Bronchial epithelial cell (primary cell): ENCODE data around the gene SPART. TPM values are rescaled to one million over a fixed set of nuclear protein-coding genes. Genes with fewer than 3 reads are reported as not detected.

Source experiments
- DNase-seq: peaks from one replicate; pipeline ENCODE4 v3.0.0-alpha.2; 2010; ENCODE audit warnings: low read depth
- FAIRE-seq: peaks from 2 replicates; lab custom pipeline; 2011; peaks lifted over from hg19 to GRCh38; lab: Jason Lieb, UNC
- H3K27me3 ChIP-seq: 2 replicates; pipeline ENCODE4 v1.5.1; 2011; ENCODE audit warnings: low read length; ENCODE audit not compliant: control insufficient read depth, insufficient read depth
- H3K36me3 ChIP-seq: 2 replicates; pipeline ENCODE4 v1.5.1; 2011; ENCODE audit warnings: low read length; ENCODE audit not compliant: control insufficient read depth, insufficient read depth
- H3K4me3 ChIP-seq: 2 replicates; pipeline ENCODE4 v1.5.1; 2011; ENCODE audit warnings: mild to moderate bottlenecking, low read depth, low read length, control low read depth
- CTCF ChIP-seq: IDR thresholded peaks from 2 replicates; pipeline ENCODE4 v1.5.1; 2011; ENCODE audit warnings: mild to moderate bottlenecking, moderate library complexity, low read length, control low read depth, inconsistent platforms; ENCODE audit not compliant: insufficient read depth, severe bottlenecking
- total RNA-seq: library from RNA; depleted of rRNA; stranded (reverse); fragments of >200 nt; gene quantifications from 2 replicates; pipeline ENCODE4 v1.2.1, GENCODE V29; 2014

Gene SPART
- total RNA-seq, 1 donor from 2014 or later: 62.1 TPM

- FAIRE-seq (no peak), DNase-seq (no peak)
- TF ChIP-seq CTCF: no peak
- Histone ChIP-seq H3K27me3 (no peaks in the 10 kb centered on the region), H3K4me3 (no peak overlapping the region), H3K36me3 (no peaks in the 10 kb centered on the region)
Measured at GRCh38 chr13:36293497-36293896, 52.7 kb downstream of the SPART start.

GRCh38 chr13:36288794-36289391, 57.3 kb downstream of the SPART start:
- no peak for TF ChIP-seq CTCF
- Histone ChIP-seq H3K27me3 (peaks cover 3% of the 10 kb centered on the region), H3K4me3 (no peak overlapping the region), H3K36me3 (no peaks in the 10 kb centered on the region)
- no peak for FAIRE-seq
- no peak for DNase-seq

GRCh38 chr13:36286006-36286405, 60.2 kb downstream of the SPART start:
- Histone ChIP-seq H3K27me3 (peaks cover 3% of the 10 kb centered on the region), H3K36me3 (no peaks in the 10 kb centered on the region), H3K4me3 (no peak overlapping the region)
- DNase-seq: no peak
- peak; percentile 40 for FAIRE-seq
- no peak for TF ChIP-seq CTCF

GRCh38 chr13:36282821-36283432, 63.3 kb downstream of the SPART start:
- DNase-seq: peak; percentile 51
- peak; percentile 54 for TF ChIP-seq CTCF
- Histone ChIP-seq H3K27me3 (peaks cover 3% of the 10 kb centered on the region), H3K4me3 (no peak overlapping the region), H3K36me3 (no peaks in the 10 kb centered on the region)
- FAIRE-seq: no peak

GRCh38 chr13:36275190-36276002, 70.8 kb downstream of the SPART start:
- peak; percentile 53 for TF ChIP-seq CTCF
- DNase-seq (peak; percentile 59), FAIRE-seq (no peak)
- Histone ChIP-seq H3K4me3 (no peak overlapping the region), H3K27me3 (no peaks in the 10 kb centered on the region), H3K36me3 (no peaks in the 10 kb centered on the region)
